KOPT-K1 (cell line): Measurements from ENCODE around the gene CLK4.

ENCODE experiments used
- H3K27ac ChIP-seq: fragments of 200-600 bp; sonication (generic); 2 replicates; pipeline ENCODE4 v1.5.1; 2016; ENCODE audit warnings: antibody characterized with exemption, mild to moderate bottlenecking, low read depth, low read length; ENCODE audit not compliant: poor library complexity, severe bottlenecking
- H3K36me3 ChIP-seq: fragments of 200-600 bp; sonication (generic); 2 replicates; pipeline ENCODE4 v1.5.1; 2017; ENCODE audit warnings: antibody characterized with exemption, mild to moderate bottlenecking, low read length, moderate library complexity; ENCODE audit not compliant: insufficient read depth
- H3K9me3 ChIP-seq: fragments of 200-600 bp; sonication (generic); 2 replicates; pipeline ENCODE4 v1.5.1; 2017; ENCODE audit warnings: antibody characterized with exemption, low read length, mild to moderate bottlenecking; ENCODE audit not compliant: insufficient read depth, poor library complexity, severe bottlenecking

Gene CLK4

GRCh38 chr5:178649580-178649979 is 22.7 kb upstream of the CLK4 start:
- no peak overlapping the region for H3K27ac ChIP-seq
- no peaks in the 10 kb centered on the region for H3K36me3 ChIP-seq
- H3K9me3 ChIP-seq, result peaks cover 9% of the 10 kb centered on the region

GRCh38 chr5:178644826-178645545 is 18.1 kb upstream of the CLK4 start:
- H3K36me3 ChIP-seq, result no peaks in the 10 kb centered on the region
- peaks cover 9% of the 10 kb centered on the region for H3K9me3 ChIP-seq
- no peak overlapping the region for H3K27ac ChIP-seq

- Histone ChIP-seq H3K36me3 (no peaks in the 10 kb centered on the region), H3K27ac (no peak overlapping the region), H3K9me3 (no peaks in the 10 kb centered on the region)
Observed at GRCh38 chr5:178642351-178642909, 15.6 kb upstream of the CLK4 start.

GRCh38 chr5:178641711-178642110 is 14.9 kb upstream of the CLK4 start:
- H3K27ac ChIP-seq, result no peak overlapping the region
- no peaks in the 10 kb centered on the region for H3K9me3 ChIP-seq
- H3K36me3 ChIP-seq, result no peaks in the 10 kb centered on the region

GRCh38 chr5:178640331-178641045 is 13.6 kb upstream of the CLK4 start:
- Histone ChIP-seq H3K9me3 (no peaks in the 10 kb centered on the region), H3K27ac (no peak overlapping the region), H3K36me3 (no peaks in the 10 kb centered on the region)

- H3K9me3 ChIP-seq, result peaks cover 4% of the 10 kb centered on the region
- no peak overlapping the region for H3K27ac ChIP-seq
- no peaks in the 10 kb centered on the region for H3K36me3 ChIP-seq
Observed at GRCh38 chr5:178637356-178638074, 10.7 kb upstream of the CLK4 start.

GRCh38 chr5:178632285-178632684 is 5.4 kb upstream of the CLK4 start:
- no peaks in the 10 kb centered on the region for H3K36me3 ChIP-seq
- peaks cover 4% of the 10 kb centered on the region for H3K9me3 ChIP-seq
- no peak overlapping the region for H3K27ac ChIP-seq

GRCh38 chr5:178630951-178631350 is 4.1 kb upstream of the CLK4 start:
- H3K9me3 ChIP-seq, result peaks cover 4% of the 10 kb centered on the region
- H3K36me3 ChIP-seq, result no peaks in the 10 kb centered on the region
- H3K27ac ChIP-seq, result no peak overlapping the region

GRCh38 chr5:178630475-178630930 is 3.7 kb upstream of the CLK4 start:
- peaks cover 4% of the 10 kb centered on the region for H3K9me3 ChIP-seq
- H3K27ac ChIP-seq, result no peak overlapping the region
- H3K36me3 ChIP-seq, result no peaks in the 10 kb centered on the region

GRCh38 chr5:178627259-178627598 is 379 bp upstream of the CLK4 start:
- Histone ChIP-seq H3K36me3 (peaks cover 11% of the 10 kb centered on the region), H3K9me3 (no peaks in the 10 kb centered on the region), H3K27ac (peak overlapping the region; percentile 96)

- H3K9me3 ChIP-seq, result no peaks in the 10 kb centered on the region
- H3K36me3 ChIP-seq, result peaks cover 24% of the 10 kb centered on the region
- peak overlapping the region; percentile 96 for H3K27ac ChIP-seq
Observed at GRCh38 chr5:178625679-178626483, 969 bp downstream of the CLK4 start.

- no peaks in the 10 kb centered on the region for H3K9me3 ChIP-seq
- peaks cover 34% of the 10 kb centered on the region for H3K36me3 ChIP-seq
- H3K27ac ChIP-seq, result peak overlapping the region; percentile 96
Observed at GRCh38 chr5:178624631-178625546, 2.0 kb downstream of the CLK4 start.

- Histone ChIP-seq H3K27ac (no peak overlapping the region), H3K9me3 (no peaks in the 10 kb centered on the region), H3K36me3 (peaks cover 53% of the 10 kb centered on the region)
Observed at GRCh38 chr5:178622679-178623247, 4.1 kb downstream of the CLK4 start.
